Stimulated activated CD8-positive, alpha-beta memory T cell treated with anti-CD3 and anti-CD28 coated beads, Interleukin-4, amount 100 ng/mL, for 48 hours (primary cell): ENCODE measurements around the gene SCN2A.

Experiments used
- DNase-seq: peaks from one replicate; pipeline ENCODE4 v3.0.0-alpha.2; 2020

Gene SCN2A

GRCh38 chr2:165348441-165348840 is 109.2 kb downstream of the SCN2A start:
- no peak for DNase-seq

DNA sequence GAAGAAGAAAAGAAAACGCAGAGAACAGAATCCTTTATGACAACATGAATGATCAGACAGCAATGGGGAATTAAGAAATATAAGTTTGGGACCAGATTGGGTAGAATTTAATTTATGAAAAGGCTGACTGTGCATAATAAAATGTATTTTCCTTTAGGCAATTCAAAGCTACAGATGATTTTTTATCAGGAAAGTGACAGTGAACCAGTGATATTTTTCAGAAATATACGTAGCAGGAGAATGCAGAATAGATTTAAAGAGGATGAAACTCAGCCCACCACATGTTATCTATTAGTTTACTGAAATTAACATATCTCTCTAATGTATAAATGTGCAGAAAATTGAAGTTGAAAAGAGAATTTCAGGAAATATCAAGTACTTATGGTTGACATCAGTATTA is 110.0 kb downstream of the SCN2A start:
- no peak for DNase-seq

DNA sequence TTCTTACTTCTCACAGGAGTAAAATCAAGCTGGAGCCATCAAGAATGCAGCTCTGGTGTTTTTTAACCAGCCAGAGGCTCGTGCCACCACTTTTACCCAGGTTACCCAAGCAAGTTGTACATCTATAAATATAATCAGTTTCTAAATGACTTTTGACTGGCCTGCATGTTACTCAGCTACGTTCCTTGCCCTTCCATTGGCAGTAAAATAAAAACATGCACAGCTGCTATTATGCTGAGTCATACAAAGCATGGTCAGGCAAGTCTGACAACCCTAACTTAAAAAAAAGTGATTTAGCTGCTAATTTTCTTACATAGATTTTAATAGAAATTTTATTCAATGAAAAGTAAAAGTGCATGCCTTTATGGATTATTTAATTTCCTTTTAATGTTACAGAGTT is 118.5 kb downstream of the SCN2A start:
- no peak for DNase-seq

GRCh38 chr2:165361514-165361913 is 122.3 kb downstream of the SCN2A start:
- no peak for DNase-seq

DNA sequence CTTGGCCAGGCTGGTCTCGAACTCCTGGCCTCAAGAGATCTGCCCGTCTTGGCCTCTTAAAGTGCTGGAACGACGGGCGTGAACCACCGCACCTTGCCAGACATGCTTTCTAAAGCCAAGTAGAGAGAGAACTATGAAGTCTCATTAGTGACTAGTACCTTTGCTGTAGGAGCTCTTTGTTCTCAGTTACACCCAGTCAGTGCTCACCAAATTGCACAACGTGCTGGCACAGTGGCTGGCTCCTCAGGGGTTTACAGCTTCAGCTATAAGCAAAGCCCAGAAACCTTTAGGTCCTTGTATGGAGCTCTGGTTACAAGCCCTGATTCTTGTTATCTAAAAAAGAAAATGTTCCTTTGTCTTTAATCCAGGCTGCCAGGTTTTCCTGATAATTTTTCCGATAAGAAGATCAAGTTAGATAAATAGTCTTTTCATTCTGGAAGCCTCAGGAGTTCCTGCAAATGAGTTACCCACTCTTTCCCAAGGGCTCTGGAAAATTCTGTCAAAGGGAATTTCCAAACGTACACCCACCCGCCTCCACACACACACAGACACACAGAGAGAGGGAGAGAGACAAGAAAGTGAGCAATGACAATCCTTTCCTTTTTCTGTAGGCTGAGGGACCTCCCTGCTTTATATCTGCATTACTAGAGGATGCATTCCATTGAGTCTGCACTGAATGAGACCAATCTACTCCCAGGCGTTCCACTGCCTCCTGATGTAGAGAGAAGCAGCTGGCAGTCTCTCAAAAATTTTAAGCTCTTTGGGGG is 130.1 kb downstream of the SCN2A start:
- DNase-seq = no peak

DNA sequence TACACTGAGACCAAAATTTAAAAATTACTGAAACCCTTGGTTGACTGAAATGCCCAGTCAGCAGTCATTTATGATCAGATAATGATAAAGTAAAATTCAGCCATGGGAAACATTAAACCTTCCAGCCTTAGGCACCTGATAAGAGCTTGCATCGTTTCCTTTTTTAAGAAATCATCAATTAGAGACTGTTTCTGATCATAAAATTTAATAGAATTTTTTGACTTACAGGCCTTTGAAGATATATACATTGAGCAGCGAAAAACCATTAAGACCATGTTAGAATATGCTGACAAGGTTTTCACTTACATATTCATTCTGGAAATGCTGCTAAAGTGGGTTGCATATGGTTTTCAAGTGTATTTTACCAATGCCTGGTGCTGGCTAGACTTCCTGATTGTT is 130.7 kb downstream of the SCN2A start:
- no peak for DNase-seq

DNA sequence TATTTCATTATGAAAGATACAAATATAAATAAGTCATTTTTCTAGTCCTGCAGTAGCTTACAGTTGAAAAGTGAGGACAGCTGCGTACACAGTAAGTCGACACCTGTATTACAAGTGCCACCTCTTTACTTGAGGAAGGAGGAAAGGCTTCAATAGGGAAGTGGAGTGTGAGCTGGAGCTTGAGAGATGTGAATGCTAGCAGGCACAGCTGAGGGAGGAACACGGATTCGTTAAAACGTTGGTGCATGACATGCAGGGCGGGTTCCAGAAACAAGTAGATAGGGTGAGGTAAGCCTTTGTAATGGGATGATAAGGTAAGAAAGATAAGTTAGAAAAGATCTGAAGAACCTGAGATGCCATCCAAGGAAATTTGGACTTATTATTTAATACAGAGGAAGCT is 132.1 kb downstream of the SCN2A start:
- no peak for DNase-seq

DNA sequence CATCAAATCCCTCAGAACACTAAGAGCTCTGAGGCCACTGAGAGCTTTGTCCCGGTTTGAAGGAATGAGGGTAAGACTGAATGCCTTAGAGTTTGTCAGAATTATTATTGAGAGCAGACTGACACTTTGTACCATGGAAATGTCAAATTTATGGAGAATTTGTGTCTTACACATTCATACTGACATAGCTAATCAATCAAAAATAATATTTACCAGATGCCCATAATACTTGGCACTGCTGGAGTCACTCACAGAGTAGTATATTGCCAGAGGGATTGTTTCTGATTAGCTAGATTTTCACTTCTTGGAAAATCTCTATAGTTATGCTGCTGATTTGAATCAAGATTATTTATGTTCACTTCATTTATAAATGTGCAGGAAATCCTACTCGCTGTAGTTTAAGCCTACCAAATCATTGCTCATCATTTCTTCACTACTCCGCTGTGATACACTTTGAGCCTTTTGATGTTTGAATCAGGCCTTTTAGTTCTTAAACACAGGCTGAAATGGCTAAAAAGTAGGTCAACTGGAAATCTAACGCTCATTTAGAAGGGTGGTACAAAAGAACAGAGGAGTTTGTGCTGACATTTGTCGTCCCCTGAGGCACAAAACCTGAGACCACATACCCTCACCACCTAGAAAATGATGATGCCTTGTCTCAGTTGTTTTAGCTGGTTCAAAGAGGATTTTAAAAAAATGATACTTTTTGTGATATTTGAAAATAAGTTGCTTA is 134.2 kb downstream of the SCN2A start:
- DNase-seq = no peak

DNA sequence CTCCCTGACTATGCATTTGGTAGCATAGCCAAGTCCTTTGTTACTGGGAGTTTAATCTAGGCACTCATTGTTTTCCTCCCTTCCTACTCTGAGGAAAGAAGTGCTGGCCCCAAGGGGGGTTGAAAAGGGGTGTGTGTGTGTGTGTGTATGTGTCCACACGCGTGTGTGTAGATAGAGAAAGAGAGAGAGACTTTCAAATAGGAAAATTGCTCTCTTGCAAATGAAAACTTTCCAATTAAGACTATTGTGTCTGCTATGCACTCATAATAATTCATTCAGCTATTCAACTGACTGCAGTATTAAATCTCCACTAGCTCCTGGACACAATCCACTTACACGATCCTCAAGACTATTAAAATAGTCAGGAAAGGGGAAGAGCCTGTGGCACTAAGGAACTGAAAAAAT is 137.4 kb downstream of the SCN2A start:
- no peak for DNase-seq

GRCh38 chr2:165382362-165382761 is 143.1 kb downstream of the SCN2A start:
- DNase-seq = no peak

DNA sequence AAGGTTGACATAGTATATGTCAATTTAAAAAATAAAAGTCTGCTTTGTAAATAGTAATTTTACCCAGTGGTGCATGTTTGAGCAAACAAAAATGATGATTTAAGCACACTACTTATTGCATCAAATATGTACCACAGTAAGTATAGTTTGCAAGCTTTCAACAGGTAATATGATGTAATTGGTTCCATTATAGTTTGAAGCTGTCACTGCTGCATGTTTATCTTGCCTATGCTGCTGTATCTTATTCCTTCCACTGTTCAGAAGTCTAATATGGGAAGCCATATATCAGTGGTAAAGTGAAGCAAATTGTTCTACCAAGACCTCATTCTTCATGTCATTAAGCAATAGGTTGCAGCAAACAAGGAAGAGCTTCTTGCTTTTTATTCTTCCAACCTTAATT is 151.7 kb downstream of the SCN2A start:
- no peak for DNase-seq

GRCh38 chr2:165391791-165392190 is 152.6 kb downstream of the SCN2A start:
- DNase-seq = no peak

GRCh38 chr2:165398603-165399002 is 159.4 kb downstream of the SCN2A start:
- peak; percentile 28 for DNase-seq

GRCh38 chr2:165401285-165401852 is 162.2 kb downstream of the SCN2A start:
- no peak for DNase-seq

DNA sequence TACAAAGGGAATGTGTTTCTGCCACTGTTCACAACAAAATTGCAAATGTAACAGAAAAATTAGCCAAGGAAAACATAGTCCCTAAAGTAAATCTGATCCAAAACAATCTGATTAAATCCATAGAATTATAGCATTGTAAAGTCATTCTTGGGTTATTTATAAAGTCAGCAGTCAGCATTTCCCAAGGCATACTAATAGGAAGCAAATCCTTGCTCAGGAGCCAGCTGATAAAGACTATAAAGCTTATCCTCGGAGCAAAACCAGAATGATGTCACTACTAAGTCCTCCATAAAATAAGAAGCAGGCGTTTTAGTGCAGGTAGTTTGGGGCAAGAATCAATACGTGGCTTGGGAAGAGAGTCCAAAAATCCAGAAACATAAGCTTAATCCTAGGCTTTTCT is 162.9 kb downstream of the SCN2A start:
- DNase-seq = no peak

GRCh38 chr2:165406173-165406572 is 167.0 kb downstream of the SCN2A start:
- DNase-seq = no peak

GRCh38 chr2:165407466-165407865 is 168.3 kb downstream of the SCN2A start:
- DNase-seq = no peak

GRCh38 chr2:165408186-165408585 is 169.0 kb downstream of the SCN2A start:
- no peak for DNase-seq

GRCh38 chr2:165410276-165410675 is 171.1 kb downstream of the SCN2A start:
- no peak for DNase-seq

GRCh38 chr2:165414187-165414586 is 175.0 kb downstream of the SCN2A start:
- no peak for DNase-seq

DNA sequence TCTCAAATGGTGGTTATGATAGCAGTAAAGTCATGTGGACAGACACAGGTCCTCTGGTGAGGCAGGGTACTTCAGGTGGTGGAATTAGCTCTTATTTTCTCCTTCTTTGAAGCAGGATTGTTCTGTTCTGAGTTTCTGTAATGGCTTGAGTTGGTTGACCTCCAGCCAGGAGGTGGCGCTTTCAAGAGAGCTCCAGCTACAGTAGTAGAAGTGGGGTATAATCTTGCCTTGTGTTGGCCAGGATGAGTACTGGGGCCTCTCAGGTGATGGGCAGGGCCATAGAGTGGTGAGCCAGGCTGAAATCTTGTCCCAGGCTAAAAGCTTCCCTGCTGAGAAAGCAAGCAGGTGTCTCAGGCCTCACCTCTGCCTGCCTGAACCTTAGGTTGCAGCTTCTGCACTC is 177.8 kb downstream of the SCN2A start:
- DNase-seq = no peak

- DNase-seq = no peak
Measured at GRCh38 chr2:165420231-165420630, 181.0 kb downstream of the SCN2A start.

DNA sequence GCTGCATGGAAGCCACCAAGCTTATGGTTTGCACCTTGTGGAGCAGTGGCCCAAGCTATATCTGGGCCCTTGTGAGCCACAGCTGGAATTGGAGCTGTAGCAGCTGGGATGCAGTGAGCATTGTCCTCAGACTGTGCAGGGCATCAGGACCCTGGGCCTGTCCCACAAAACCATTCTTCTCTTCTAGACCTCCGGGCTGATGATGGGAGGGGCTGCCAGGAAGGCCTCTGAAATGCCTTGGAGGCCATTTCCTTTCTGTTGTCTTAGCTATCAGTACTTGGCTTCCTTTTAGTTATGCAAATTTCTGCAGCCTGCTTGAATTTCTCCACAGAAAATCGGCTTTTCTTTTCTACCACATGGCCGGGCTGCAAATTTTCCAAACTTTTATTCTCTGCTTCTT is 183.9 kb downstream of the SCN2A start:
- DNase-seq = no peak

- DNase-seq = no peak
Measured at GRCh38 chr2:165425556-165425955, 186.3 kb downstream of the SCN2A start.
